Stimulated activated naive CD4-positive, alpha-beta T cell (primary cell): ENCODE data around the gene MAPK6.

Experiments
- DNase-seq, 6 experiments: peaks; one replicate each; lab custom pipeline; 2025; lab: John Stamatoyannopoulos, UW

MAPK6 gene

DNA sequence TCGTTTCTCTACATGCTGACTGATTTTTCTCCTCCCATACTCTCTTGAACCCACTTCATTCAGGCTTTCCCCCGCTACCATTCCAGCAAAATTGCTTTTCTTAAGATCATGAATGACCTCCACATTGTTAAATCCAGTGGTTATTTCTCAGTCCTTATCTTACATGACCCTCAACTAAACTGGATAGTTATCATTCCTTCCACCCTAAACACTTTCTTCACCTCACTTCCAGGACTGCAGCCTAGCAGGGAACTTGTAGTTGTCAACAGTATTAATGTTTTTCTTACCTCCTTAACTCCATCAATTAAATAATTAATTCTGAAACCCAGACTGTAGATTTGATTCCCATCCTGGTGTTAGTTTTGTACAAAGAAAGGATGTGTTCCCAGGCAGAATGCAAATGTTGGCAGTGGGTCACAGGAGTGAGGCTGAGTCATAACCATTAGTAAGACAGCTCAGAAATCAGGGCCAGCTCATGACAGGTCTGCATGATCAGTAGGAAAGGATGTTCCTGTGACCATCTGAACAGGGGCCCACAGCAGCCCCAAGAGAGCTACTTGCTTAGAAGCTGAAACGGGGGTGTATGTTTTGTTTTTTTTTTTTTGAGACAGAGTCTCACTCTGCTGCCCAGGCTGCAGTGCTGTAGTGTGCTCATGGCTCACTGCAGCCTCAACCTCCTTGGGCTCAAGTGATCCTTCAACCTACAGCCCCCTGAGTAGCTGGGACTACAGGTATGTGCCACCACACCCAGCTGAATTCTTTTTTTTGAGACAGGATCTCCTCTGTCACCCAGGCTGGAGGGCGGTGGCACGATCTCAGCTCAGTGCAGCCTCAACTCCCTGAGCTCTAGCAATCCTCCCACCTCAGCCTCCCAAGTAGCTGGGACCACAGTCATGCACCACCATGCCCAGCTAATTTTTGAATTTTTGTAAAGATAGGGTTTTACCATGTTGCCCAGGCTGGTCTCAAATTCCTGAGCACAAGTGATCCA lies 84.5 kb downstream of the MAPK6 start:
- no peak for DNase-seq

DNA sequence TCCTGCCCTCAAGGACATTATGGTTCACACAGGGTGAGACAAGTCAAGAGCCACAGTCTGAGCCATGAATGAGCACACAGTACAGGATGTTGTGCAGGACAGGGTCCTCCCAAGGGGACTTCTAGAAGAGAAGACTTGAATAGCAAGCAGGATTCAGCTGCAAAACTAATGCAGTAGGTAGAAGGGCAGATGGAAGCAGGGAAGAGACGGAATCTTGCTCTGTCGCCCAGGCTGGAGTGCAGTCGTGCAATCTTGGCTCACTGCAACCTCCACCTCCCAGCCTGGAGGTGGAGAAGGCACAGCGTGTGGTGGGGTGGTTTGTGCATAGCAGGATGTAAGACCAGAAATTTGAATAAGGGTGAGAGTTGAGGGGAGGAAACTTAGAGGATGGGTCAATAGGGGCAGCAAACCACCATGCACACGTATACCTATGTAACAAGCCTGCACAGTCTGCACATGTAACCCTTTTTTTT lies 85.5 kb downstream of the MAPK6 start:
- no peak for DNase-seq

DNA sequence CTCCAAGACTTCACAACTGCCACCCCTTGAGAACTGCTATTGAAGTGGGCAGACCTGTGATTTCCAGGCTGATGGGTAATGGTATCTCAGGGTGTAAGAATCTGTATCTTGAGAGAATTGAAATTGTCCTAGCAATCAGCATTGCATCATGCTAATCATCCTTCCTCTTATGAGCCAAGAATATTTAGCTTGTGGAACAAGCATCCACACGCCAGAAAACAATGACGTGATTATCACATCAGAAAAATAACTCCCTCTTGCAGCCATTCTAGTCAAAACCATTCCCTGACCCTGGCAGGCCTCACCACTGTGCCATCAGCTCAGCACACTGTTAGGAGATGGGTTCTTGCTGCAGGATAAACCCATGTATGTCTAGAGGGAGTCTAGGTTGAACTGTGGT lies 86.8 kb downstream of the MAPK6 start:
- no peak for DNase-seq

DNA sequence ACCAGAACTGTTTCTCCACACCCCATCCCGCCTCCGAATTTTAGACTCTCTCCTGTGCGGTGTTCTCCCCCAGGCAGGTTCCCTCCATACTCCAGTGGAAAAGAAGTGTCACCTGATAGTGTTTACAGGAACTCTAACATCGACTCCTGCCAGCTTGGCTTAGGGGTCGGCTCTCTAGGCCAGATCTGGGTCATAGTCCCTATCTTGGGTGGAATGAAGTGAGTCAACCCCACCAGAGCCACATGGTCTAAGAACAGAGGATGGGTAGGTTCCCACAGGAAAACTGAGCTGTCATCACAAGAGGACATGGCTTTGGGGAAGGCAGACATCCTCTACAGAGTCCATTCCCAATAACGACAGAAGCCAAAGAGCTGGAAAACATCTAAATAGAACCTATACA lies 87.6 kb downstream of the MAPK6 start:
- no peak for DNase-seq

DNA sequence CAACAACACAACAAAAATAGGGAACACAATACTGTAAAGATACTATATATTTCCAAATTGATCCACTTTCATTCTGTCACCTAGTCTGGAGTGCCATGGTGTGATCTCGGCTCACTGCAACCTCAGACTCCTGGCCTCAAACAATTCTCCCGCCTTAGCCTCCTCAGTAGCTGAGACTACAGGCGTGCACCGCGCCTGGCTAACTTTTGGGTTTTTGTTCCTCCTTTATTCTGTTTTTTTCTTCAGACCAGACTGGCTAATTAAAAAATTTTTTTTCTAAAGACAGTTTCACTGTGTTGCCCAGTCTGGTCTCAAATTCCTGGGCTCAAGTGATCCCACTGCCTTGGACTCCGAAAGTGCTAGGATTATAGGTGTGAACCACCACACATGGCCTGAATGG lies 88.2 kb downstream of the MAPK6 start:
- no peak for DNase-seq

DNA sequence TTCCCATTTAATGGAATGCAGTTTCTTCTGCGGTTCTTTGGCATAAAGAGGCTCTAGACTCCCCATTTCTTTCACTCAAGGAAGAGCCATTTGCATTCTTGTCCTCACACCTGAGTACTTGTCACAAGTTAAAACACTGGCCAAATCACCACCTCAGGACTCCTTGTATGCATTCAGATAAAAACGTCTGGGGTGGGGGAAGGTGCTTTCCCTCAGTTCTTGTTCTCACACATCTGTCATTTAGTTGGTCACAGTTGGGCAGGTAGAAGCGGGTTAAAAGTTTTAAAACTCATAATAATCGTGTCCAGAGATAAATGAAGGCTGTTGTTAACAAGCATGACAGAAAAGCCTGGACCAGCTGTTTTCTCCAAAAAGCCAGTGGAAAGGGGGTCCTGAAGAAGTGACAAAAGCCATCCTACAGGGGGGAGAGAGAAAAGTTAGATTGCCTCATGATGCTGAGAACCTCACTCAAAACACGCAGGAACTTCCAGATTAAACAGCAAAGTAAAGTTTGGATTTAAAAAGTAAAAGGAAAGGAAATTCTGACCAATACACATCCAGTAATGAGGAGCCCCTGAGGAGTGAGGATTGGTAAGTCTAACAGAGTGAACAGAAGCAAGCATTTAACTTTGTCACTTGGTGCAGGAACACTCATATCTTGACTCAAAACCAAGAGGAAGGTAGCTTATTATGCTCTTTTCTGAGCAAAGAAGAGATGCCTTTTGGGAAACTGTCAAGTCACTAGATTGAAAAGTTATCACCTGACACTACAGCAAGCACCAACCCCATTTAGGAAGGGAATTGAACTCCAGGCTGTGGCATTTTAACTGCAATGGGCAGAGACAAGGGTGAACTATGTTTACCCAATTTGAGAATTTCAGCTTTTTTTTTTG lies 90.8 kb downstream of the MAPK6 start:
- no peak for DNase-seq

DNA sequence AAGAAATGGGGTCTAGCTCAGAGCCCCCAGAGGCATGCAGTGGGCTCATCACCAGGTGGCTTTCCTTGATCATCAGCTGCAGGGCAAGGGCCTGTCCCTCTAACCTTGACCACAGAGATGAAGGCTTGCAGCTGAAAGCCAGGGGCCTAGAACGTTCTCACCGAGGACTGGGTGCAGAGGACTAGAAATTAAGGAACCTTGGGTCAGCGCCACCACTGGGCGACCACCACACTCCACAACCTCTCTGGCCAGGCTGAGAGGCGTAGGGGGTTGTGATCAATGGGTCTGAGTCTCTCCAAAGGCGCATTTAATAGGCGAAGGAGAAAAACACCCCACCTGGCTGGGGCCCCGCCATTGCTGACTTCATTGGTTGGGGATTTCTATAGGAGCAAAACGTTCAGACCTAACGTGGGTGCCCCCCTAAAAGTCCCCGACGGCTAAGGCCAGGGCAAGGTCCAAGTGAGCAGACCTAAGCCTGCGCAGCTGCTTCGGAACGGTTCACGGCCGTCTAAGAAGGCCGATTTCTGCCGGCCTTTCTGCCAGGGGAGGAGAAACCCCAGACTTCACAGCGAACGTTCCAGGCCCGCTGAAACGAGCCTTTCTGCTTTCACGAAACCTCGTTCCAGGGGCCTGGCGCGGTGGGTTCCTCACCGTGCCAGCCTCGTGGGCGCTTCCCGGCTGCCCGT lies 92.6 kb downstream of the MAPK6 start:
- DNase-seq: no peak

DNA sequence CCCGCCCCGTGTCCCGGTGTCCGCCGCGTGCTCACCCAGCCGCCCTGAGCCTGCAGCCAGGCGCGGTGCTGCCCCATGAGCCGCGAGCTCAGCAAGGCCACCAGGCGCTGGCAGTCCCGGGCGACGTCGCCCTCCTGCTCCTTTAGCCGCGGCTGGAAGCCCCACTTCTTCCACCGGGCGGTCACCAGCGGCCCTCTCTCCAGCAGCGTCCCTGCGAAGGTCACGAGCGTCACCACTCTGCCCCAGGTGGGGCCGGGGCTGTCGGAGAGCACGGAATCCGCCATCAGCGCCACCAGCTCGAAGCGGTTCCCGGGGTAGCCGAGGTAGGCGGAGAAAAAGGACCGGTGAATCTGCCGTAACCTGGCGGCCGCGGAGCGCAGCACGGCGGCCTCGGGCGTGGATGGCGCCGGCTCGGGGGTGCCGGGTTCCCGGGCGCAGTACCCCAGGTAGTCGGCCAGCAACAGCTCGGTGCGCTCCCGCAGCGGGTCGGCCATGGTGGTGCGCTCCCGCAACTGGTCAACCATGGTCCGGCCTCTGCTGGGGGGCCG lies 93.3 kb downstream of the MAPK6 start:
- peak; percentile 9 to 56 (median 30) for DNase-seq

DNA sequence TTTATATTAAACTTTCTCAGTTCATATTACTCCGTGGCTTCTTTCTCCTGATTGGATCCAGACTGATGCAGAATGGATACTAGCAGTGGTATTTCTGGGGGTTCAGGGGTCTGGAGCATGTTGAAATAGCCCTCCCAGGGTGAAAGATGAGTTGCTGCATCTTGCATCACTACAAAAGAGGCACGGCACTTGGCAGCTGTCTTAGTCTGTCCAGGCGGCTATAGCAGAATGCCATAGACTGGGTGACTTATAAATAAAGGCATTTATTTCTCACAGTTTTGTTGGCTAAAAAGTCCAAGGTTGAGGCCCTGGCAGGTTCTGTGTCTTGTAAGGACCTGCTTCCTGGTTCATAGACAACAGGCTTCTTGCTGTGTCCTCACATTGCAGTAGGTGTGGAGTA lies 94.2 kb downstream of the MAPK6 start:
- no peak for DNase-seq

DNA sequence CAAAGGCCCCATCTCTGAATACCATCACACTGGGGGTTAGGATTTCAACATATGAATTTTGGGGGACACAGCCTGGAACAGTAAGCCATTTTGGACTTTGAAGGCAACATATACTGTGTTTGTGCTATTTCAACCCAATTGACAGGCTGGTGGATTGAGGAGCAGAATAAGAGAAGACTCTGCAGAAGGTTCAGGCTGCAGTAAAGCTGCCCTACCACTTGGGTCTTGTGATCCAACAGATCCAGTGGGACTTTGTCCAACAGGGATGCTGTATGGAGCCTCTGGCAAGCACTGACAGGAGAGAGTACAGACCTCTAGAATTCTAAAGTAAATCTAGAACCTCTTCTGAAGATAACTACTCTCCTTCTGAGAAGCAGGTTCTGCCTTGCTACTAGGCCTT lies 94.7 kb downstream of the MAPK6 start:
- DNase-seq: no peak

DNA sequence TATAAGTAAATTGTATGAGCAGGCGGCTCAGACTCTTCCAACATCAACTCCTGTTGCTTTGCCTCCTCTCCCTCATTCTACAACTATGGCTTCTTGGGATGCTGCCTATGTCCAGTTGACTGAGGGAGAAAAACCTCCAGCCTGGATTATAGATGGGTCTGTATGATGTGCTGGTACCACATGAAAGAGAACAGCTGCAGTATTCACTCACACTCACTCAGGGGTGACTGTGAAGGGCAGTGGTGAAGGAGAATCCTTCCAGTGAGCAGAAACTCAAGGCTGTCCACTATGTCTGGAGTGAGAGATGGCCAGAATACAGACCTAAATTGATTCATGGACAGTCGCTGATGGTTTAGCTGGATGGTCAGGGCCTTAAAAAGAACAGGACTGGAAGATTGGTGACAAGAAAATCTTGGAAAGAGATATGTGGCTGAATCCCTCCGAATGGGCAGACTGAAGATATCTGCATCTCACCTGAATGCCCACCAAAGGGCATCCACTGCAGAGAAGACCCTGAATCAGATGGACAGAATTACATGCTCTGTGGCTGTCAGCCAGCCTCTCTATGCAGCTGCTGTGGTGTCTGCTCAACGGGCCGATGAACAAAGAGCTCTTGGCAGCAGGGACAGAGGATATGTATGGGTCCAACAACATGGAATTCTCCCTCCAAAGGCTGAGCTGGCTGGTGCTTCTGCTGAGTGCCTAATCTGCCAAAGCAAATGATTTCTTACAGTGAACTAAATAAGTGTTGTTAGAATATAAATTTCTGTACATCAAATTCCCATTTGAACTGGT lies 95.4 kb downstream of the MAPK6 start:
- DNase-seq: no peak

DNA sequence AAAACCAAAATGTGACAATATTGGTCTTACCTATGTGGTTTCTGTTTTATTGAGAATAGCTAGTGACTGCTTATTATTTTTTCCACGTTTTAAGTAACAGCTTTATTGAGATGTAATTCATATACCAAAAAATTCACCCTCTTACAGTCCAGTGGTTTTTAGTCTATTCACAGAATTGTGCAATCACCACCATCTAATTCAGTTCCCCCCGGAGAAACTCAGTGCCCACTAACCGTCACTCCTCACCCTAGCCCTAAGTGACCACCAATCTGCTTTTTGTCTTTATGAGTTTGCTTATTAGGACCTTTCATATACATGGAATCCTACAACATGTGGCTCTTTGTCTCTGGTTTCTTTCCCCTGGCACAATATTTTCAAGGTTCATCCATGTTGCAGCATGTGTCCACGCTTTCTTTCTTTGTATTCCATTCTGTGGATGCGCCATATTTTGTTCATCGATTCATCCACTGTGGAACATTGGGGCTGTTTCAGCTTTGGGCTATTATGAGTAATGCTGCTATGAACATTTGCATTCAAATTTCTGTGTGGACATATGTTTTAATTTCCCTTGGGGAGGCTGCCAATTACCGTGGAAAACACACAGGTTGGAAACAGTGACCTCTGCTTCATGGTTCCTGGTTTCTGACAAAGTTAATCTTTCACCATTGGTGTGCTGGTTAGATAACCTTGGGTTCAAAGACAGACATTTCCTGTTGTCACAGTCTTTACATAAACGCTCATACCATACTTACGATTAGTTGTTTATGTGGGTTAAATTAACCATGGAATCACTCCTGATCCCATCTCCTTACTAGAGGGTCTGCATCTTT lies 96.8 kb downstream of the MAPK6 start:
- no peak for DNase-seq
